Muscle layer of duodenum (tissue), 2 donors: ENCODE results near the gene WDFY4.

Source experiments
- H3K27ac ChIP-seq: one replicate; pipeline ENCODE4 v1.7.0; 2013; ENCODE audit warnings: mild to moderate bottlenecking, low read length
- H3K27me3 ChIP-seq: one replicate; pipeline ENCODE4 v1.7.0; 2013; ENCODE audit warnings: low read depth, mild to moderate bottlenecking, control low read depth, low read length
- H3K36me3 ChIP-seq, 2 donors: one replicate each; pipeline ENCODE4 v1.7.0; 2013; ENCODE audit warnings: low read length in 2 of 2, control low read depth in 1 of 2, mild to moderate bottlenecking in 1 of 2; ENCODE audit not compliant: insufficient read depth in 2 of 2, control insufficient read depth in 1 of 2
- H3K4me1 ChIP-seq, 2 donors: one replicate each; pipeline ENCODE4 v1.7.0; 2013; ENCODE audit warnings: low read length in 2 of 2, mild to moderate bottlenecking in 2 of 2, control low read depth in 1 of 2, moderate library complexity in 1 of 2; ENCODE audit not compliant: insufficient read depth in 2 of 2, control insufficient read depth in 1 of 2
- H3K4me3 ChIP-seq, 2 donors: one replicate each; pipeline ENCODE4 v1.7.0; 2013; ENCODE audit warnings: low read length in 2 of 2, low read depth in 1 of 2, mild to moderate bottlenecking in 1 of 2
- H3K9me3 ChIP-seq, 2 donors: one replicate each; pipeline ENCODE4 v1.7.0; 2013; ENCODE audit warnings: low read length in 2 of 2, control low read depth in 1 of 2, mild to moderate bottlenecking in 1 of 2; ENCODE audit not compliant: control insufficient read depth in 1 of 2
- donor health status: healthy.

The WDFY4 gene

DNA sequence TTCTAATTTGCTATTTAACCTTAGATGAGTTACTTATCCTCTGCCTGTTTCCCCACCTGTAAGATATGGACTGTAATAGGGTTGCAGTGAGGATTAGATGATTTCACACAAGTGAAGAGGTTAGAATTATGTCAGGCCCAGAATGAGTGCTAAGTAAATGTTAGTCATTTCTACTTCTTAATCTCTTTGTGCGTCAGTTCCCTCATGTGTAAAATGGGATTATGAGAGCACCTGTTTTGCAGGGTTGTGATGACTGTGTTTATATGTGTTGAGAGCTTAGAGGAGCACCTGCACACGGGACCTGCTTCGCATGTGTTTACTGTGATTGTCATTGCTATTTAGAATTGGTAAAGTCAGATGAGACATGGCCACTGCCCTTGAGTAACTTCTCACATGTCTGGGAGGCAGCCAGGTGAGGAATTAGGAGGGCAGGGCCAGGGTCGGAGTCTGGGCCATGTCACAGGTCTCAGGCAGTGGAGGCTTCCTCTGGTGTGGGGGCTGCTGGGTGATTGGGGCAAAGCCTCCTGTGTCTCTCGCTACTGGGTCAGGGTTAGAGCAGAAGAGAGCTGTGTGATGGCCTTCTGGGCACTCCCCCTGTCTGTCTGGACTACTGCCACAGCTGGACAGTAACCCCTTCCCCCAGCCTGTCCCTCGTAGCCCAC lies 106.7 kb downstream of the WDFY4 start:
- H3K27ac ChIP-seq = no peak overlapping the region
- H3K4me1 ChIP-seq = peaks cover 0 to 4% of the 10 kb centered on the region in 2 donors
- no peaks in the 10 kb centered on the region for H3K36me3 ChIP-seq
- H3K9me3 ChIP-seq = no peaks in the 10 kb centered on the region
- H3K27me3 ChIP-seq = no peaks in the 10 kb centered on the region
- H3K4me3 ChIP-seq = no peak overlapping the region

DNA sequence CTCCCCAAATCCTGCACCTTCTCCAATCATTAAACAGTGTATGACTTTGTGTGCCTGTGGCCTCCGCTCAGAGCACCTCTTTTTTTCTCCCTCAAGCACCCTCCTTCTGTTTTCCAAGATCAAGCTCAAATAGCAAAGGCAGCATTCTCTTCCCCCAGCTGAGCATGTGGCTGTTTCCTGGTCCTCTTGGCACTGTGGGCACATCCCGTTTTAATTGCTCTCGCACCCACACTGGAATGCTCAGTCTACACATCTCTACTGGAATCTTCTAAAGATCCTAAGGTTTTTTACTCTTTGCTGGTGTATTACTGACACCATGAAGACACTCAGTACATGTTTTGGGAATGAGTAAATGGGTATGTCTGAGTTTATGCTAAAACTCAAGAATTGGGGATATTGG lies 107.4 kb downstream of the WDFY4 start:
- Histone ChIP-seq H3K9me3 (no peaks in the 10 kb centered on the region), H3K4me3 (no peak overlapping the region), H3K4me1 (peaks cover 0 to 4% of the 10 kb centered on the region in 2 donors), H3K27me3 (no peaks in the 10 kb centered on the region), H3K27ac (no peak overlapping the region), H3K36me3 (no peaks in the 10 kb centered on the region)

DNA sequence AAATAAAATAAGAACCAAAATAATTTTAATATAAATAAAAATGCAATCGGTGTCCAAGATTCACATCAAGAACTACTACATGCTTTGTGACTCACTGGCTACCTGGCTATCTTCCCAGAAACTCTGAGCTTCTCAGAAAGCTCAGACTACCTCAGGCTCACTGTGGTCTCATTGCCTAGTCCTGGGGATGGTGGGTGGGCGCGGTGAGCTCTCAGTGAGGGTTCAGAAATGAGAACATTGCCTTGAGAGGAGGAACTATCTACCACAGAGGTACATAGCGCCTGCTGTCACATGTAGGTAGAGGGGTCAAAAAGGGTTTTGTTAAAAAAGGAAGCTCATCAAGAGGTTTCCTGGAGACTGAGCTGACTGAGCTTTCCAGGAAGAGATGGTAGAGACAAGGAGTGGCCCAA lies 108.0 kb downstream of the WDFY4 start:
- H3K36me3 ChIP-seq = no peaks in the 10 kb centered on the region
- no peaks in the 10 kb centered on the region for H3K27me3 ChIP-seq
- no peaks in the 10 kb centered on the region for H3K9me3 ChIP-seq
- H3K27ac ChIP-seq = no peak overlapping the region
- H3K4me1 ChIP-seq = peaks cover 0 to 4% of the 10 kb centered on the region in 2 donors
- no peak overlapping the region for H3K4me3 ChIP-seq

DNA sequence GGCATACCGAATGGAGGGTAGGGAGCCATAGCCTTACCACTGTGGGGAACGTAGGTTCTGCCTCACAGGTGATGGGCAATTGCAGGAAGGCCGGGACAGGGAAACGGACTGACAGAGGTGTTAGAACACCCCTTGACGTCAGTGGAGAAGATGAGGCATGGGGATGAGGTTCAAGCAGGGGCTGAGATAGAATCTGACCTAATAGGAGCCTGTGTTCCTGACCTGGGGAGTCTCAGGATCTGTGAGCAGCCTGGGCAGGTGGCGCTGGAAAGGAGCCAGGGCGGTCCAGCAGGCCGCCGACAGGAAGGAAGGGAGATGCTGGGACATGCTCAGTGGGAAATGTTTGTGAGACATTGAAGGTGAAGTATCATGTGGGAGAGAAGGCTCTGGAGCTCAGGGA lies 109.4 kb downstream of the WDFY4 start:
- peaks cover 0 to 4% of the 10 kb centered on the region in 2 donors for H3K4me1 ChIP-seq
- H3K9me3 ChIP-seq = no peaks in the 10 kb centered on the region
- no peak overlapping the region for H3K27ac ChIP-seq
- H3K4me3 ChIP-seq = no peak overlapping the region
- H3K27me3 ChIP-seq = no peaks in the 10 kb centered on the region
- H3K36me3 ChIP-seq = no peaks in the 10 kb centered on the region

DNA sequence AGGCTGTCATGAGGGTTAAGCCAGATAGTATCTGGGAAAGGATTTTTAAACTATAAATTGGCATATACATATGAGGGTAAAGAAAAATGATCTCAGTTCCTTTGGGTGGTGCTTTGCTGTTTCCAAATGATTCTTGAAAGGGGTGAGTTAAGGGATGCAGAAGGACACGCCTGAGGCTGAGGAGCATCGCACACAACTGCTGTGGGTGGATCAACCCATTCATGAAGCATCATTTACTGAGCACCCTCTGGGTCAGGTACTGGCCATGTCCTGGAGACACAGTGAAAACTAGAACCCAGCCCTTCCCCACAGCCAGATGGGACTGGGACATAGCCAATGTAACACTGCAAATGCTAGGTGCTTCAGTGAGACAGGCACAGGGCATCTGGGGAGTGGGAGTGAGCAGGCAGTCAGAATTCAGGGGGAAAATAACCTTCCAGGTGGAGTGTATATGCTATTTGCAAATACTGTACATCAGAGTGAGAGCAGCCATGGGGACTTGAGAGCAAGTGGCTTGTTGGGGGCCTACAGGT lies 112.1 kb downstream of the WDFY4 start:
- Histone ChIP-seq H3K4me3 (no peak overlapping the region), H3K27ac (no peak overlapping the region), H3K9me3 (no peaks in the 10 kb centered on the region), H3K36me3 (no peaks in the 10 kb centered on the region), H3K27me3 (no peaks in the 10 kb centered on the region), H3K4me1 (peaks cover 0 to 4% of the 10 kb centered on the region in 2 donors)

DNA sequence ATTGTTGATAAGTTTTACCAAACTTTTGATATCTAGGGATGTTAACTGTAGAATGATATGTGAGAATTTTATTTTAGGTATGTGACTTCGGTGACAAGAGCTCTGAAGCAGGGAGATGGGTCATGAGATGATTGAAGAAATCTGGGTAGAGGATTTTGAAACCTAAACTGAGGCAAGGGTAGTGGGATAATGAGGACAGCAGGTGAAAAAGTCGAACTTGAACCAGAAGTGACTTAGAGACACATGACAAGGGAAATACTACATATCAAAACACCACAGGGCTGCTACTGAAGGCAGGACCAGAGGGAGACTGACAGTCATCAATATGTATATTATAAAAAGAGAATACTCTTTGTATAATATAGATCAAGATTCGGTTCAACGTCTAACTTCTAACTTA lies 113.2 kb downstream of the WDFY4 start:
- no peaks in the 10 kb centered on the region for H3K36me3 ChIP-seq
- no peaks in the 10 kb centered on the region for H3K4me1 ChIP-seq
- no peaks in the 10 kb centered on the region for H3K27me3 ChIP-seq
- no peak overlapping the region for H3K27ac ChIP-seq
- H3K9me3 ChIP-seq = no peaks in the 10 kb centered on the region
- no peak overlapping the region for H3K4me3 ChIP-seq

DNA sequence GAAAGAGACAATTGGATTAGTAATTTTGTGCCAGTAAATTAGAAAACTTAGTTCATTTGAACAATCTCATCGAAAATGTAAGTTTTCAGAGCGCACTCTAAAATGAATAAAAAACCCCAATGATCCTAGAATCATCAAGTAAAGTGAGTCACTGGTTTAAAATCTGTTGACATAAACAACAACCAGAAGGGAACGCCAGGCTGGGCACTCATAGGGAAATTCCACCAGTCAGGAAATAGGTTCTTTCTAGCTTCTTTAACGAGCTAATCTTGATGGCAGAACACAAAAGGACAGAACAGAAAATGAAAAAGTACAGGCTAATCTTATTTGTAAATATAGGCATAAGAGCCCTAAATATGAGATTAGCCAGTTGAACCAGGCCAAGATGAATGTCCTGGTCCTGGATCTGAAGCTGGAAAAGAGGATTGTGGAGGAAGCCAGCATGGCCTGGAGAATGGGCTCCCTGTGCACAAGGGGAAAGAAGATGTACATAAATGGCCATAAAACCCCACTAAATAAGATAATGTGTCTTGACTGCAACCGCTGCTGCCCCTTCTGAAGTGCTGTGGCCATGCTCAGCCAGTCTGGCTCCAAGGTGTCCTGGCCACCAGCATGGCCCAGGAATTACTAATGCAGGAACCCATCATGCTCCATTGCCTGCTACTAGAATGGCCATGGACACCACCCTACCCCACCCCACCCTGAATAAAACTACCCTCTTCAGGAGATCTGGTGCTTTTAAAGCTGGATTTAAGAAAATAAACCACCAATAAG lies 114.0 kb downstream of the WDFY4 start:
- Histone ChIP-seq H3K4me1 (no peaks in the 10 kb centered on the region), H3K9me3 (no peaks in the 10 kb centered on the region), H3K36me3 (no peaks in the 10 kb centered on the region), H3K27ac (no peak overlapping the region), H3K4me3 (no peak overlapping the region), H3K27me3 (no peaks in the 10 kb centered on the region)

DNA sequence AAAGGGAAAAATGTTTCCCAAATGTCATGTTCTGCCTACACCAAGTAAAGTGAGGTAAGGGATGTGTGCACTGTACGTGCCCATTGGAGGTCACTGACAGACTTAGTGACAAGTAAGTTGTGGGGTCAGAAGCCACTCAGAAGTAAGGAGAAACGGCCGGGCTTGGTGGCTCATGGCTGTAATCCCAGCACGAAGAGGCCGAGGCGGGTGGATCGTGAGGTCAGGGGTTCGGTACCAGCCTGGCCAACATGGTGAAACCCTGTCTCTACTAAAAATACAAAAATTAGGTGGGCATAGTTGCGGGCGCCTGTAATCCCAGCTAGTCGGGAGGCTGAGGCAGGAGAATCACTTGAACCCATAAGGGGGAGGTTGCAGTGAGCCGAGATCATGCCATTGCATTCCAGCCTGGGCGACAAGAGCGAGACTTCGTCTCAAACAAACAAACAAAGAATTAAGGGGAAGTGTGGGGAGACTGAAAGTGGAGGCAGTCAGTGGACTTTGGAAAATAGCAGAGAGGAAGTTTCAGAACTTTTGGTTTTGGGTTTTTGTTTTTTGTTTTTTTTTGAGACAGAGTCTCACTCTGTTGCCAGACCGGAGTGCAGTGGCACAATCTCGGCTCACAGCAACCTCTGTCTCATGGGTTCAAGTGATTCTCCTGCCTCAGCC lies 114.8 kb downstream of the WDFY4 start:
- H3K9me3 ChIP-seq = no peaks in the 10 kb centered on the region
- H3K27me3 ChIP-seq = no peaks in the 10 kb centered on the region
- no peaks in the 10 kb centered on the region for H3K4me1 ChIP-seq
- no peak overlapping the region for H3K4me3 ChIP-seq
- H3K27ac ChIP-seq = no peak overlapping the region
- H3K36me3 ChIP-seq = no peaks in the 10 kb centered on the region

DNA sequence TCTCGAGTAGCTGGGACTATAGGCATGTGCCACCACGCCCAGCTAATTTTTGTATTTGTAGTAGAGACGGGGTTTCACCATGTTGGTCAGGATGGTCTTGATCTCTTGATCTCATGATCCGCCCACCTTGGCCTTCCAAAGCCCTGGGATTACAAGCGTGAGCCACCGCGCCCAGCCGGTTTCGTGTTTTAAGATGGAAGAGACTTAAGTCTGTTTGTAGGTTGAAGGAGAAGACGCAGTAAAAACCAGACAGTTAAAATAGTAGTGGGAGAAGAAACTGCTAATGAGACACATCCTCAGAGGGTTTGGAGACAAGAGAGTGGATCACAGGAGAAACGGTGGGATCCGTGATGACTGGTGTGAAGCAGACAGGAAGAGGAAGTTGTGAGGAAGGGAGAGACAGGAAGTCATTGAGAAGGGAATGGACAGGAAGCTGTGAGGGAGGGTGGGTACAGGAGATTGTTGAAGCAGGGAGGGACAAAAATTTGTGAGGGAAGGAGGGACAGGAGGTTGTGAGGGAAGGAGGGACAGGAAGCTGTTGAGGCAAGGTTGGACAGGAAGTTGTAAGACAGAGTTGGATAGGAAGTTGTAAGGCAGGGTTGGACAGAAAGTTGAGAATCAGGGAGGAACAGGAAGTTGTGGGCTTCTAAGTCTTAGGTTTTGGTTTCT lies 115.5 kb downstream of the WDFY4 start:
- no peak overlapping the region for H3K27ac ChIP-seq

DNA sequence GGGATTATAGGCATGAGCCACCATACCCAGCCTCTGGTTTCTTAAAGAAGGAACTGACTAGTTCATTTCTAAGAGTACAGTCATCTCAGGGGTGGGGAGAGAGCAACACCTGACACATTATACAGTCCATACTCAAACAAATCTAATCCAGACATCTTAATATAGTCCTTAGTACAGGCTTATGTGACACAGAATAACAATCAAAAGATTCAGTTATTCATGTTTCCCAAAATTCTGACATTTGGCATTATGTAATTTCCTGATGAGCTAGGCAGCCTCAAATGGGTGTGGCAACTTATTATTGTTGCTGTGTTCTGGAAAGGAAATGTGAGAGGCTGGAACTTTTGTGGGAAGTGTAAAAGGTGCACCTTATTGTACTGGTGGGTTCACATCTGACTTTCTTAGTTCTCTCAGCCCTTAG lies 116.3 kb downstream of the WDFY4 start:
- Histone ChIP-seq H3K27ac (no peak overlapping the region), H3K36me3 (no peaks in the 10 kb centered on the region), H3K4me3 (no peak overlapping the region), H3K4me1 (no peaks in the 10 kb centered on the region), H3K9me3 (no peaks in the 10 kb centered on the region), H3K27me3 (no peaks in the 10 kb centered on the region)

More for the DNA sequence above, 115.5 kb downstream of the WDFY4 start:
- H3K9me3 ChIP-seq = no peaks in the 10 kb centered on the region
- H3K36me3 ChIP-seq = no peaks in the 10 kb centered on the region
- H3K4me3 ChIP-seq = no peak overlapping the region
- no peaks in the 10 kb centered on the region for H3K27me3 ChIP-seq
- H3K4me1 ChIP-seq = no peaks in the 10 kb centered on the region

DNA sequence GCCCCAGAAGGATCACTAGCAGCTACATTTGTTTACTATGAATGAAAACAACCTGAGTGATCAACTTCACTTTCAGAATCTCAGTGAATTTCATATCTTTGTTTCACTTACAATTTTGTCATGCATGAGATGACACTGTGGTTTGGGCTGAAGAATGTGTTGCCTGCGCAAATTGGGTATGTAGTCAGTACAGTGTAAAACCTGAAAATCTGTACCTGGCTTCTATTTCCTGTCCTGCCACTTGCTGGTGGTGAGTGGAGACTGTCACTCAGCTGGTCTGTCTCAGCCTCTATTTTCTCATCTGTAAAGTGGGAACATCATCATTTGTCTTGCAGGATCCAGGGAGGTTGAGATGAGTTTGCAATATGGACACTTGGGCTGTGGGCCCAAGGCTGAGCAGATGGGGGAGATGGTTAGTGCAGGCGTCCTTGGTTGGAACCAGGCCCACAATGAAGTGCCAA lies 118.0 kb downstream of the WDFY4 start:
- Histone ChIP-seq H3K9me3 (no peaks in the 10 kb centered on the region), H3K27ac (no peak overlapping the region), H3K27me3 (no peaks in the 10 kb centered on the region), H3K4me1 (no peaks in the 10 kb centered on the region), H3K36me3 (no peaks in the 10 kb centered on the region), H3K4me3 (no peak overlapping the region)
